ENCODE measurements around the gene ITPKC.

Gene ITPKC

DNA sequence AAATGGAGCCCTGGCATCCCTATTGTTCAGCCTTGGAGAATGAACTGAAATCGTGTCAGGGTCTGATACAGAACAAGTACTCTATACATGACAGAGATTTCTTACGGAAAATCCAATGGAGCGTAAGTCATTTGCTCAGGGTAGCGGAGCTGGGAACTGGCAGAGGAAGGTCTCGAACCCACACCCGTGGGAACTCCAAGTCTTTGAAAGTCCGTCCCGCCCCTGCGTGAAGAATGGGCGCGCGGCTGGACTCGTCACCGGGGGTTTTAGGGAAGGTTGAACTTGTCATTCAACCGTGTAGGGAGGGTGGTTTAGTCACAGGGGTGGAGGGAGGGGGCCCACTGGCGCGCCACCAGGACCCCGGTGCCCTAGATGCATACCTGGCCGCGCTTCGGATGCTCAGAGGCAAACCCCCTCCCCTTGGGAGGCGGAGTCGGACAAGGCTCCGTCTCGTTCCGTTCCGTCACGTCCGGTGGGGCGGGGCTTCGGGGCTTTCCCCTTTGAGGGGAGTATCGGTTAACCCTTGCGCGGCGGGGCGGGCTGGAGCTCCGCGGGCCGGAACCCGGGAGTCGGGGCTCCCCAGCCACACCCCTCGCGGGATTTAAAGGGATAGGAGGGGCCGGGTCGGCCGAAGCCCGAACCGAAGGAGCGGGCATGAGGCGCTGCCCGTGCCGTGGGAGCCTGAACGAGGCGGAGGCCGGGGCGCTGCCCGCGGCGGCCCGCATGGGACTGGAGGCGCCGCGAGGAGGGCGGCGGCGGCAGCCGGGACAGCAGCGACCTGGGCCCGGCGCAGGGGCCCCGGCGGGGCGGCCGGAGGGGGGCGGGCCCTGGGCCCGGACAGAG, at the start of gene ITPKC, which contains the start of gene COQ8B:
Gene ITPKC (plus strand): TSS at position 631 of the 843 bp plus-strand sequence. CDS start 24 bp downstream, at position 655.
Gene COQ8B (minus strand): TSS at position 405 of the 843 bp plus-strand sequence. CDS start 2,254 bp downstream, outside the sequence.
- DNase-seq, result peak; percentile 88 to 90

DNA sequence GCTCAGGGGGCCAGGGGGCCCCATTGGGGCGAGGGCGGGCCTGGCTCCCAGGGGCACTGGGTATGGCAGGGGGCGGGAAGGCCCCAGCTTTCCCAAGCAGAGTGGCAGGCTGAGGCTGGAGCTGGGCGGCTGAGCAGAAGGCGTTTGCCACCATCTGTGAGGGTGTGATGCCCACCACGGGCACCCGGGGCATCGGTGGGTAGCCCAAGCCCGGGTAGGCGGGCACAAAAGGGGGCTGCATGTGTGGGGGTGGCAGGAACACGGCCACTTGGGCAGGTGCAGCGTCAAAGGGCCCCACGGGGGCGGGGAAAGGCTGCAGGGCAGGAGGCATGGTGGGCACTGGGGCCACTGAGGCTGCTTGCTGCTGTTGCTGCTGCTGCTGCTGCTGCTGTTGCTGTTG, 49.3 kb upstream of the ITPKC start:
- no peak for DNase-seq

GRCh38 chr19:40668991-40669614, 47.8 kb upstream of the ITPKC start:
- no peak for DNase-seq

GRCh38 chr19:40671404-40671803, 45.5 kb upstream of the ITPKC start:
- DNase-seq, result no peak

DNA sequence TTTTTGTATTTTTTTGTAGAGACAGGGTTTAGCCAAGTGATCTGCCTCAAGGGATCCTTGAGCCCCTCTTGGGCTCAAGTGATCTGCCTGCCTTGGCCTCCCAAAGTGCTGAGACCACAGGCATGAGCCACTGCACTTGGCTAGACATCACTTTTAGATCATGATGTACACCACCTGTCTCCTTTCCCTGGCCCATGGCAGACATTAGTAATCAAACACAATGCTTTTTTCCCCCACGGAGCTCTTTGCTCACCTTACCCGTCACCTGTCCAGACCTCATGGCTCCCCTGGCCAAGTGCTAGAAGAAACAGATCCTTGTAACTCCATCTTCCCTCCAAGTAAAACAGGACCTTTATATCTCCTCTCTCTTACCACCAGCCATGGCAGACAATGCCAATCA, 44.9 kb upstream of the ITPKC start:
- DNase-seq, result no peak

DNA sequence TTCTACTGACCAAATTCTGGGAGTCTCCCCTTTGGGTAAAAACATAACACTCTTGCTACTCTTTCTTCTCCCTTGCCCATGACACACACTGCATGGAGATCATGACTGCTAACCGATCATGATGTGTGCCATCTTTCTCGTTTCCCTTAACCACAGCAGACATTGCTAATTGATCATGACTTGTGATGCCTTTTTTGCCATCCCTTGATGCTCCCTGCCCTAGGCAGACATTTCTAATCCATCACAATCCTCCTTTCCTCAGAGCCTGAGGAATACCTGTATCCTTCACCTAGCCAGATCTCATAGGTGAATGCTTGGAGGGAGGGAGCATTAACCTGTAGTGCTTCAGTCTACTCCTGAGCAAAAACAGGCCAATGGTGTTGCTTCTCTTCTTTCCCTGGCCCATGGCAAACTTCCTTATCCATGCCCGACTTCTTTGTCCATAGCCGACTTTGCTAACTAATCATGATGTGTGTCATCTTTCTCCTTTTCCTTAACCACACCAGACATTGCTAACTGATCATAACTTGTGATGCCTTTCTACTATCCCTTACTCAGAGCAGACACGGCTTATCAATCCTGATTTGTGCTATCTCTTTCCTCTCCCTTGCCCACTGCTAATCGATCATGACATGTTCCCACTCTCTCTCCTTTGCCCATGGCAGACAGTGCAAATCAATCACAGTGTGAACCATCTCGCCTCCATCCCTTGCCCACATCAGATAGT, 44.2 kb upstream of the ITPKC start:
- DNase-seq, result no peak

GRCh38 chr19:40673397-40673796, 43.5 kb upstream of the ITPKC start:
- DNase-seq, result no peak

GRCh38 chr19:40674291-40674690, 42.6 kb upstream of the ITPKC start:
- DNase-seq, result no peak

GRCh38 chr19:40677156-40677555, 39.8 kb upstream of the ITPKC start:
- DNase-seq, result no peak

- DNase-seq, result no peak
Measured at GRCh38 chr19:40681039-40681438, 35.9 kb upstream of the ITPKC start.

DNA sequence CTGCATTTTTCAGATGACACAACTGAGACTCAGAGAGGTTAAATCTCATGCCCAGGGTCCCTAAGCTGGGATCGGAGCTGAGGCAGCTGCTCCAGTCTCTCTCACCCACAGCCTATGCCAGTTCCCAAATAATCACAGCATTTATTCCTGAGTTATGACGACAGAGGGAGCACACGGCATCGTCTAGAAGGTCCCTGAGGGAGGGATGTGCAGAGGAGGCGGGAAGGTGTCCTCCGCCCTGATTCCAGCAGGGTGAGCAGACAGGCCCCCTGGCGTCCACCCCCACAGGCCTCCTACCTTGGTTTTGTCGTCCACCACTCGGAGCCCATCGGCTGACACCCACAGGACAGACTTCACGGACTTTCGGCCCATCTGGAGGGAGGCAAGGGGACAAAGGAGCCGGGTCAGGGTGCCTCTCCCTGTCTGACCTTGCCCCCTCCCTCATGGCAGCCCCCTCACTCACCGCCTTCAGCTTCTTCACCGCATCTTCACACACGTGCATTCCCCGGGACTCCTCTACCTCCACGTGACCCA, 34.4 kb upstream of the ITPKC start:
- DNase-seq, result no peak

DNA sequence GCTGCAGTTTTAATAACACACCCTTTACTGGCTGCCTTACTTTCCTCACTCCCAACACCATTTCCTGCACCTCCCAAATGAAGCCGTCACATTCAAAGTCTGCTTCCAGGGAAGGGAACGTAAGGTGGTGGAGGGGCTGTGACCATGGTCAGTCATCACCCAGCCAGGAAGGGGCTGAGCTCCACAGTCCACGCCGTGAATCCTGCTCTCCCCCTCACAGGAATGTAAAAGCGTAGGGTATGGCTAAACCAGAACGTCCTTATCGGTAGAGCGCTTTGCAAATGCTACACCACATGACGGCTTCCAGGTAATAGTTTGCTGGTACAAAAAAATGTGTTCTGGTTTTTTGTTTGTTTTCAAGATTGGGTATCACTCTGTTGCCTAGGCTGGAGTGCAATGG, 33.5 kb upstream of the ITPKC start:
- no peak for DNase-seq

DNA sequence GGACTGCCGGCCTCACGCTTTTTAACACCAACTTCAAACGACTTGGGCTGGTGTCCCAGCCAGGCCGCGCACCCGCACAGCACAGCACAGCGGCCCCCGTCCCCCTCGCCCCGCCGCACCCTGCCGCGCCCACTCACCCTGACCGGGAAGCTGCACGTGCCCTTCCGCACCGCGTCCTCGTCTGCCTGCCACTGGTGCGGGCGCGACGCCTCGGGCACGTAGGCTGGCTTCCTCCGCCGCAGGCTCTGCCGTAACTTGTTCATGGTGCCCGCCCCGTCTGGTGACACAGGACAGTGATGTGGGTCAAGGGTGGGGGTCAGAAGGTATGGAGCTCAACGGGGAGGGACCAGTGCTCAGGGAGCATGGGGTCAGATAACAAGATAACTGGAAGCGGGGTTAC, 32.6 kb upstream of the ITPKC start:
- no peak for DNase-seq

- no peak for DNase-seq
Measured at GRCh38 chr19:40685016-40685526, 31.8 kb upstream of the ITPKC start.

DNA sequence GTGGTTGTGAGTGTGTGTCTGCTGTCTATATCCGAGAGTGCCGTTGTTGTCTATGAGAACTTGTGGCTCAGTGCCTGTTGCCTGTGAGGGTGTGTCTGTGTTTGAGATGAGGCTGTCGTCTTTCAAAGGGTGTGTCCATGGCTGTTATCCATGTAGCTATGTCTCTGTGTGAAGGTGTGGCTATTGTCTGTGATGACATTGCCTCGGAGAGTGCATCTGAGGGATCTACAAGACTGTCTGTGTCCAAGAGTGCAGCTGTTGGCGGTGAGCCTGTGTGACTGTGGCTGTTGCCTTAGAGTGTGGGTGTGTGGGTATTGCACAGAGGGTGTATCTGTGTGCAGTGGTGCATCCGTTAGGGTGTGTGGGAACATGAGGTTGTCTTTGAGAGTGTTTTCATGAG, 31.3 kb upstream of the ITPKC start:
- no peak for DNase-seq

DNA sequence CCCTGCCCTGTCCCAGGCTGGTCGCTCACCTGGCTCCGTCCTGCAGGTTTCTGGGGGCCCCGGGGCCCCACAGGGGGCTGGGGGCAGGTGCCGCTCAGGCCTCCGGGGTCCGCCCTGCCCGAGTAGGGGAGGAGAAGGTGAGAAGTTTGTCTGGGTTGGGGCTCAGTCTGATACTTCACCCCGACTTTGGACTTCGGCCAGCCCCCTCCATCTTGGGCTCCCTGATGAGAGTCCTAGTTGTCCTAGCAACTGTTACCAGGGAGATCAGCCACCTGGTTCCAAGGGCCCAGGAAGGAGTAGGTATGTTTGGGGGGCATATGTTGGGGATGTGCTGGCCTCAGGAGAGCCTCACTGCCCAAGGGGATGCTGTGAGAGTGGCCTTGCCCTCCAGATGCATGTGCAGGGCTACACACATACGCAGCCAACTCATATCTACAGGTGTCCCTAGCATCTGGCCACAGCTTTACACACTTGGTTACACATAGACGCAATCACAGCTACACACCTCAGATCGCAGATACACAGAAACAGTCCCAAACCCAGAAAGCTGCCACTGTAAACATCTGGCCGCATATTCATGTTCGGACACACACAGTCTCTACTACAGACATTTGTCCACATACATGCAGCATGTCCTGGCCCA, 29.9 kb upstream of the ITPKC start:
- DNase-seq, result no peak

DNA sequence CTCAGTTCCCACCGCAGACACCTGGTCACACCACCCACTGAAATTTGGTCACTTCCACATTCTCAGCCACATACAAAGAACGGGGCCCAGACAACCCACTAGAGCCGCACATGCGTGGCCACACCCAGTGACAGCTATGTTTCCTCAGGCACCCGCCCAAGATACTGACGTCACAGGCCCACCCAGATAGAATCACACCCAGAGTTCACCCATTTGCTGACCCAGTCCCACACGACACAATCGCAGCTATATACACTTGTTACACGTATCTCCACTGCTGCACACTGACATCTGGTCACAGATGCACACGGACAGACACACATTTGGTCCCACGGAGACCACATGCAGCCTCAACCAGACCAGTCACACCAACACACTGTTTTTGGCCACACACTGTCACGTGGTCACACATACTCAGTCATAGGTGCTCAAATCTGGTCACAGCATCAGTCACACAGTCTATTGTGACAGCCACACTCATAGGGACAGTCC, 29.3 kb upstream of the ITPKC start:
- DNase-seq, result no peak

GRCh38 chr19:40688309-40688708, 28.6 kb upstream of the ITPKC start:
- no peak for DNase-seq

- DNase-seq, result no peak
Measured at GRCh38 chr19:40688987-40689338, 27.9 kb upstream of the ITPKC start.

- DNase-seq, result no peak
Measured at GRCh38 chr19:40689339-40690049, 27.4 kb upstream of the ITPKC start.

GRCh38 chr19:40690050-40690692, 26.7 kb upstream of the ITPKC start, which contains the start of gene NUMBL:
Gene NUMBL, minus strand, starts transcription at chr19:40690651. Its CDS starts 168 bp downstream, at chr19:40690483.
- no peak for DNase-seq

All from Kasumi-1 (cell line).